A172 (cell line): Measurements from ENCODE around the gene DSG1. TPM values are rescaled to one million over a fixed set of nuclear protein-coding genes. Genes with fewer than 3 reads are reported as not detected.

ENCODE experiments used
- total RNA-seq: library from RNA; depleted of rRNA; stranded (reverse); fragments of >200 nt; shearing (Covaris generic); gene quantifications from 2 replicates; pipeline ENCODE4 v1.2.3, GENCODE V29; 2014; rRNA removed

DSG1 gene
- total RNA-seq, 1 experiment from 2014 or later, result not detected

Other genes with a start within 250 kb of the DSG1 start
- gene DSC2, start 215.7 kb upstream of the DSG1 start, total RNA-seq, result not detected in 2 replicates
- not detected in 2 replicates for gene DSC1, start 155.3 kb upstream of the DSG1 start, total RNA-seq
- gene DSG4, start 58.6 kb downstream of the DSG1 start, total RNA-seq, result not detected in 2 replicates
- gene DSG3, start 129.6 kb downstream of the DSG1 start, total RNA-seq, result 0.07 TPM in 1 of 2 replicates, not detected in the other
- gene DSG2, start 180.0 kb downstream of the DSG1 start, total RNA-seq, result 51.7 and 55.3 TPM in 2 replicates